ENCODE results near the gene DNAAF1. TPM values are rescaled to one million over a fixed set of nuclear protein-coding genes. Genes with fewer than 3 reads are reported as not detected.

Gene DNAAF1
- total RNA-seq, 2 experiments from 2014 or later = not detected

DNA sequence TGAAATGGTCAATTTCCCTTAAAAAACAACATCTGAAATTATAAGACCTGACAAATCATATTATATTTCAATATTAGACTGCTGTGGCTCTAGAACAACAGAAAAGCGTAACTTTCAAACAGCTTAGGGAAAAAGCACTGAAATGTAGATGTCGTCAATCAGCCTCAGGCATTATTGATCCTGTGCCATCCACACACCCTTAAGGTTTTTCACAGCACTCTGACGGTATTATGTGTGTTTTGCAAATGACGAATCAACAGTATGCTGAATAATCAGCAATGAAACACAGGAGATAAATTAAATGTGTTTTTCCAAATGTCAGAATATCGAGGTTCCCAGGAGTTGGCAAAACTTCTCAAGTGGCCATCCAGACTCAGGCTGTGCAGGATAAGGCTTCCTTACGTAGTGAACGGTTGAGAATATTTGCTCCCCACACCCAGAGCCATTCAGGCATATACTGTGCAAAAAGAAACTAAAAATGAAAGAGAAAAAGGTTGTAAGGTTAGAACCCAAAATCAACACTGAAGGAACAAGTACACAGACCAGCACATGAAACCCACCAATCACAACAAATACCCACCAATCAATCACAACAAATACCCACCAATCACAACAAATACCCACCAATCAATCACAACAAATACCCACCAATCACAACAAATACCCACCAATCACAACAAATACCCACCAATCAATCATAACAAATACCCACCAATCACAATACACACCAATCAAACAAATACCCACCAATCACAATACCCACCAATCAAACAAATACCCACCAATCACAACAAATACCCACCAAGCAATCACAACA is 20.6 kb upstream of the DNAAF1 start:
- CTCF ChIA-PET = interaction anchor here (1.3 kb wide), 1 partner anchor 62 kb away, joined by 3 read pairs; the partner anchor contains the start of gene TAF1C
- no peaks in the 10 kb centered on the region for H3K27me3 Mint-ChIP-seq
- H3K9me3 Mint-ChIP-seq = no peaks in the 10 kb centered on the region
- no peak overlapping the region for H3K27ac Mint-ChIP-seq
- peaks cover 11% of the 10 kb centered on the region for H3K36me3 Mint-ChIP-seq
- no peak overlapping the region for H3K4me3 Mint-ChIP-seq
- POLR2A ChIA-PET = no interaction called here
- intact Hi-C loops (cut with micrococcal nuclease) = no loop called here
- no peak for DNase-seq
- H3K4me1 Mint-ChIP-seq (ENCODE audit: low read depth) = no peaks in the 10 kb centered on the region

DNA sequence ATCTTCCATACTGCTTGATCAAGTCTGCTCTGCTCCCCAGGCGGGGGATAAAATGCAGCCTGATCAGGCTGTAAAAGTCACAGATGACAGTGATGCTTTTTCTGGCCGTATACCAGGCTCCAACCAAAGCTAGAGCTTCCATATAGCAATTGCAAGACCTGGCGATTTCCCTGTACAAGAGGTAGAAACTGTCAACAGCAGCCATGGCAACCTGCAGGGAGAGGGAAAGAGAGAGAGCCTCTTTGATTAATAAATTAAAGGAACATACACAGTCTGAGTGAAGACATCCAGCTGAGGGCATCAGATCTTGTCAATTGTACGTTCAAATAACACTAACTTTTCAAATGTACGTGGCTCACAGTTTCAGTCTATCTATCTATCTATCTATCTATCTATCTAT is 14.0 kb upstream of the DNAAF1 start:
- Mint-ChIP-seq H3K27ac (no peak overlapping the region), H3K27me3 (no peaks in the 10 kb centered on the region), H3K36me3 (peaks cover 16% of the 10 kb centered on the region), H3K9me3 (no peaks in the 10 kb centered on the region), H3K4me1 (ENCODE audit: low read depth) (peaks cover 4% of the 10 kb centered on the region), H3K4me3 (no peak overlapping the region)
- ChIA-PET CTCF (interaction anchor here (0.8 kb wide), 1 partner anchor 15 kb away, joined by 3 read pairs; the partner anchor contains the start of gene MBTPS1), POLR2A (no interaction called here)
- no peak for DNase-seq
- intact Hi-C loops (cut with micrococcal nuclease) = no loop called here

DNA sequence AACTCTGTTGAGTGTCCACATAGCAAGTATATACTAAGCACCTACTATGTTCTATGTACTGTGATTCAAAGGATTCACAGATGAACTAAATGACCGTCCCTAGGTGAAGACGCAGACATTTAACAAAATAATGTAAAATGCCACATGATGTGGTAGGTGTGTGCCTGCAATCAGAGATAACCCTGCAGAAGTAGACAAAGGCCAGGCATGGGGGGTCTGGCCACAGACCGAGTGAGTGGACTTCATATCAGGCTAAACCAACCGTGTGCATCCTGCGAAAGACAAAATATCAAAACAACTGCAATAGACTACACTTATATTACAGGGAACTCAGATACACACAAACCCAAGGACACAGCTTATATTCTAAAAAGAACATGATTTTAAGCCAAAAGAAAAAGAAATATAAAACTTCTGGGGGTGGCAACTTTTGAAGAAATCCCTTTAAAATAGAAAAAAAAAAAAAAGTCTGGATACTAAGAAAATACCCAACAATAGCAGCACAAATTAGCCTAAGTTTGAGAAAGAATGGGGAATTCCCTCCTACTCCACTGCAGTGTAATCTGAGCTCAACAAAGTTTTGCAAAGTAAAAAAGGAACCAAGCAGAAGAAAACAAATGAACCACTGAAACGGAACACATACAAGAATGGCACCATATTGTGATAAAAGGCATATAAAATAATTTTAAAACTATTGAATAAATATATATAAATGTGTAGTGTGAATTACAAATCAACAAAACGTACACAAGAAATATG is 12.4 kb upstream of the DNAAF1 start:
- Mint-ChIP-seq H3K36me3 (peaks cover 14% of the 10 kb centered on the region), H3K4me3 (no peak overlapping the region), H3K27ac (no peak overlapping the region), H3K27me3 (no peaks in the 10 kb centered on the region), H3K9me3 (no peaks in the 10 kb centered on the region), H3K4me1 (ENCODE audit: low read depth) (peaks cover 15% of the 10 kb centered on the region)
- ChIA-PET POLR2A (interaction anchor here (0.8 kb wide), 1 partner anchor 32 kb away, joined by 4 read pairs; no protein-coding TSS in a partner anchor), CTCF (no interaction called here)
- intact Hi-C loops (cut with micrococcal nuclease) = no loop called here
- no peak for DNase-seq

DNA sequence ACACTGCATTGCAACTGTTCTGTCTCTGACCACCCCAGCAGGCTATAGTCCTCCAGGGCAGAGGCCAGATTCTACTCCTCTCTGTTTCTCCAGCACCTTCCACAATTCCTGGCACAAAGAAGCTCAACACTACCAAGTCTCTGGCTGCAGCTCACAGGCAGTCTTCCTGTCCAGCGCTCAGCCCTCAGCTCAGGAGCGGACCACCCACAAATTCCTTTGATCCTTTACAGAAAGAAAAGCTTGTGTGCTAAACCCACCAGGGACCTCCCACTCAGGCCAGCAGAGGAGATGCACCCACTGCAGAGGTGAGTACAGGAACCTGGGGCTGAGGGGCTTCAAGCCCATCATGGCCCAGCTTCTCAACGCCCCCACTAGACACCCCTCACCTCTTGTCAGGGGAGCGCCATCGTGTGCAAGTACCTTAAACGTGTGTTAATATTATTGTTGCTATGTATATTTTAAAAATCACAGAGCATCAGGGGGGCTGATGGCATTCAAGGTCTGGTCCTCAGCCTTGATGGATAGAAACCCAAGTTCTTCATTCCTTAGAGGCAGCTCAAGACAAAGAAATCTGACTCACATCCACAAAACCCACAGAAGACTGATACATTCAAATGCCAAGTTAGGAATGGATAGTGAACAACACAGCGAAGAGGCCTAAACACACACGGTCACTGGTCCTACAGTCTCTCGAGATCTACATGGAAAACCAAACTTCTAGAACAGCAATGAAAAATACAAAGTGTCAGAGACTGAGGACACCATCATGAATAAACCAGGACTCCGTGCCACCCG is 8.6 kb upstream of the DNAAF1 start:
- intact Hi-C loops (cut with micrococcal nuclease) = loop anchor here (5.0 kb wide), 1 partner anchor 39 kb away; no protein-coding TSS in a partner anchor
- ChIA-PET POLR2A (no interaction called here), CTCF (interaction anchor here (1.6 to 2.5 kb wide), 3 partner anchors 8 to 51 kb away, joined by 4 to 6 read pairs (median 5); partner anchors contain the start of genes DNAAF1, HSDL1 and MBTPS1)
- no peak for DNase-seq
- no peak overlapping the region for H3K27ac Mint-ChIP-seq
- H3K4me3 Mint-ChIP-seq = no peak overlapping the region
- H3K36me3 Mint-ChIP-seq = no peaks in the 10 kb centered on the region
- H3K27me3 Mint-ChIP-seq = no peaks in the 10 kb centered on the region
- no peaks in the 10 kb centered on the region for H3K9me3 Mint-ChIP-seq
- peaks cover 36% of the 10 kb centered on the region for H3K4me1 Mint-ChIP-seq (ENCODE audit: low read depth)

DNA sequence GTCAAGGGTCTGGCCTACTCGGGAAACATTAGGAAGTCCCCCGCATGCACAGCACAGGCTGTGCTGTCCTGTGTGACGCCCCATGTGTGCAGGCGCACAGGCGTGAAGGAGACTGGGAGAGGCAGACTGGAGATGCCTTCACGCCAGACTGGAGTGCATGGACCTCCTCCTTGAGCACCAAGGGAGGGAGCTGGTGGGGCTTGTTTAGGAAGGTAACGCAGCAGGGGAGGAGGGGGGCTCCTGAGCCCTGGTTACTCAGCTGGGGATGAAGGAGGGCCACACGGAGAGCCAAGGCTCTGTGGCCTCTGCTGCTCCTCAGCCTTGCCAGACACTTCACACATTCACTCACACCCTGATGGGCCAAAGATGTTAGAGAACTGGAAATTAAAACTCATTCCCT is 7.8 kb upstream of the DNAAF1 start:
- Mint-ChIP-seq H3K27ac (no peak overlapping the region), H3K27me3 (no peaks in the 10 kb centered on the region), H3K9me3 (no peaks in the 10 kb centered on the region), H3K4me3 (no peak overlapping the region), H3K4me1 (ENCODE audit: low read depth) (peaks cover 36% of the 10 kb centered on the region), H3K36me3 (no peaks in the 10 kb centered on the region)
- CTCF ChIA-PET = interaction anchor here (1.6 to 2.1 kb wide), 2 partner anchors 21 to 50 kb away, joined by 4 to 5 read pairs; partner anchors contain the start of gene MBTPS1
- POLR2A ChIA-PET = no interaction called here
- intact Hi-C loops (cut with micrococcal nuclease) = loop anchor here (5.0 kb wide), 1 partner anchor 40 kb away; no protein-coding TSS in a partner anchor
- no peak for DNase-seq

DNA sequence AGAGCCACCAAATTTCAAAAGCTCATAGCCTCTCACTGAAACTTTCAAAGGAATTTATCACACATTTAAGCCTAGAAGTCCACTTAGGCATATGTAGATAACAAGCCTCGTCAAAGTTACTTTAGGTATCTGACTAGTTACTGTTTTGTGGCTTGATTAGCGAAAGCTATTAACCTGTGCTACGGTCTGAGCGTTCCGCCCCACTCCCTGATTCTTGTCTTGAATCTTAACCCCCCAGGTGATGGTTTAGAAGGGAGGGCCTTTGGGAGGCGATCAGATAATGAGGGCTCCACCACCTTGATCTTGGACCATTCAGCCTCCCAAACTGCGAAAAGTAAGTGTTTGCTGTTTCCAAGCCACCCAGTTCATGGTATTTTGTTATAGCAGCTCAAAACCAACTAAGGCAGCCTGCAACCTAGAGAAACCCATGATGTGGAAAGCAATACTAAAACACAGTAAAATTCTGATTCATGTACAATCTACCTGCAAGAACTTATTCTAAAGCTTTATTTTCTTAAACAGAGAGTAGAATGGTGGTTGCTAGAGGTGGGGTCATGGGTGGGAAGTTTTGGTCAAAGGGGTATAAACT is 7.2 kb upstream of the DNAAF1 start:
- POLR2A ChIA-PET = no interaction called here
- Mint-ChIP-seq H3K4me1 (ENCODE audit: low read depth) (peaks cover 34% of the 10 kb centered on the region), H3K27me3 (no peaks in the 10 kb centered on the region), H3K4me3 (no peak overlapping the region), H3K27ac (no peak overlapping the region), H3K9me3 (no peaks in the 10 kb centered on the region), H3K36me3 (no peaks in the 10 kb centered on the region)
- intact Hi-C loops (cut with micrococcal nuclease) = loop anchor here (5.0 kb wide), 1 partner anchor 41 kb away; no protein-coding TSS in a partner anchor
- CTCF ChIA-PET = interaction anchor here (0.7 to 2.1 kb wide), 6 partner anchors 9 to 53 kb away, joined by 3 to 5 read pairs (median 3); partner anchors contain the start of gene MBTPS1
- no peak for DNase-seq

DNA sequence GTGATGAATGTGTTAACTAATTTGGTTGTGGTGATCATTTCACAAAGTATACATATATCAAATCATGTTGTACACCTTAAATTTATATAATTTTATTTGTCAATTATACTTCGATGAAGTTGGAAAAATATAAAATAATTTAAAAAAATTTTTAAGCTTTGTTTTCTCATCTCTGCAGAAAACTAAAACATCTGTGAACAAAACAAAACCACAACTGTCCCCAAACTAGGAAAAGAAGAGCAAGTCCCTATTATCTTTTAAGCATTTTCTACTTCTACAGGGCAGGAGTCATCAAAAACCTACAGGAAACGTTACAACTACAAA is 6.6 kb upstream of the DNAAF1 start:
- Mint-ChIP-seq H3K4me3 (no peak overlapping the region), H3K4me1 (ENCODE audit: low read depth) (peaks cover 39% of the 10 kb centered on the region), H3K9me3 (no peaks in the 10 kb centered on the region), H3K27ac (peak overlapping the region; percentile 3), H3K27me3 (no peaks in the 10 kb centered on the region), H3K36me3 (no peaks in the 10 kb centered on the region)
- no peak for DNase-seq
- POLR2A ChIA-PET = no interaction called here
- CTCF ChIA-PET = interaction anchor here (0.7 to 2.1 kb wide), 5 partner anchors 8 to 54 kb away, joined by 3 to 4 read pairs (median 3); no protein-coding TSS in a partner anchor
- intact Hi-C loops (cut with micrococcal nuclease) = loop anchor here (5.0 kb wide), 1 partner anchor 41 kb away; no protein-coding TSS in a partner anchor

DNA sequence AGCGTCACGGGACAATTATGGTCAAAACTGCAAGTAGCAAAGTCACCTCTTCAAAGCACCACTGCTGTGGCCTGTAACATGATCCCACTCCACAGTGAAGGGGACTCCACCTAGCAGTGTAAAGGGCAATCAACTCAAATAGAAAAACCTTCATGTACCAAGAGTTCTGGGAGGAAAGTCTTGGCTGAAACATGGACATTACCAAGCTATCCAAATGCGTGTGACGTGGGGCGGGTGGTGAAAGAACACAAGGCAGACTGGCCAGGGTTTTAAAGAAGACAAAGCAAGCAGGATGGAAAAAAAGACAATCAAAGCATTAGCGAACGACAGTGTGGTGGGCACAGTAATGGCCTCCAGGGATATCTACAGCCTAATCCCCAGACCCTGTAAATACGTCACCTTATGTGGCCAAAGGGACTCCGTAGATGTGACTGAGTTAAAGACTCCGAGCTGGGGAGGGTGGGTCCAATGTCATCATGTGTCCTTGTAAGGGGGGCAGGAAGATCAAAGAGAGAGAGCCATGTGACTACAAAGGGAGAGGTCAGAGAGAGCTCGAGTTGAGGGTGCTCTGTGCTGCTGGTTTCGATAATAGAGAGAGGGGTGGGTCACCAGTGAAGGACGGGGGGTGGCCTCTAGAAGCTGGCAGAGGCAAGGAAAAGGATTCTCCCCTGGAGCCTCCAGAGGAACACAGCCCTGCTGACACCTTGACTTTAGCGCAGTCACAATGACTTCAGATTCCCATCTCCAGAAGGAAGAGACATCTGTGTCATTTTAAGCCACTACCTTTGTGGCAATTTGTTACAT is 6.1 kb upstream of the DNAAF1 start:
- peak overlapping the region; percentile 3 for H3K27ac Mint-ChIP-seq
- H3K4me3 Mint-ChIP-seq = peak overlapping the region; percentile 7
- intact Hi-C loops (cut with micrococcal nuclease) = loop anchor here (5.0 kb wide), 1 partner anchor 42 kb away; no protein-coding TSS in a partner anchor
- peak; percentile 63 for DNase-seq
- no peaks in the 10 kb centered on the region for H3K27me3 Mint-ChIP-seq
- no peaks in the 10 kb centered on the region for H3K36me3 Mint-ChIP-seq
- ChIA-PET POLR2A (interaction anchor here (0.9 to 1.0 kb wide), 2 partner anchors 12 to 28 kb away, joined by 3 read pairs; no protein-coding TSS in a partner anchor), CTCF (interaction anchor here (1.0 to 2.1 kb wide), 5 partner anchors 38 to 54 kb away, joined by 3 to 5 read pairs (median 3); partner anchors contain the start of gene TAF1C)
- no peaks in the 10 kb centered on the region for H3K9me3 Mint-ChIP-seq
- peaks cover 41% of the 10 kb centered on the region for H3K4me1 Mint-ChIP-seq (ENCODE audit: low read depth)

DNA sequence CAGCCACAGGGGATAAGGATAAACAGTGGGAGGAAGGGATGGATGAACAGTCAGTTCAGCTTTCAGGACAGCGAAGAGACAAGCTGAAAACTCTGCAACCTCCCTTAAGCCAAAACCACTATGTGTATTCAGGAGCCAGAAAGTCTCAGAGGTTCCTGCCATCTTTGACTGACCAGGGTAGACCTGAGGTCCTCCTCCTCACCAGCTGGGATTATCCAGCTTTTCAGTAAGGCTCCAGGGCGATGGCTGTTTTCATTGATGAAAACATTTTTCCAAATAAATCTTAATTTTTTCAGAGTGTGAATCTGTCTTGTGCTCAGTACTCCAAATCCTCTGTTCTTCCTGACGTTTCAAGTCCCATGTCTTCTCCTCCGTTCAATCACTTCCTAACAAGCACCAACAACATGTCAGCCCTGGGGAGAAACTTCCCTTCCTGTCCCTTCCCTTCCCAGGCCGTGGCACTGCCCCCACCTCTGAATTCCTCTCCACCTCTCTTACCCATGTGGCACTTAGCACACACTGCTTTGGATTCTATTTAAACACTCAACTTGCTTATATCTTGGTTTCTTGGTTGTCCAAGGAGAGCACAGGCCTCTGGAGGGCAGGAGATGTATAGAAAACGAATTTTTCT is 5.4 kb upstream of the DNAAF1 start:
- Mint-ChIP-seq H3K36me3 (no peaks in the 10 kb centered on the region), H3K9me3 (no peaks in the 10 kb centered on the region), H3K4me1 (ENCODE audit: low read depth) (peaks cover 43% of the 10 kb centered on the region), H3K27ac (no peak overlapping the region), H3K27me3 (no peaks in the 10 kb centered on the region), H3K4me3 (no peak overlapping the region)
- intact Hi-C loops (cut with micrococcal nuclease) = loop anchor here (2.0 to 5.0 kb wide), 2 partner anchors 42 to 55 kb away; no protein-coding TSS in a partner anchor
- ChIA-PET POLR2A (interaction anchor here (0.9 to 1.0 kb wide), 2 partner anchors 12 to 27 kb away, joined by 3 read pairs; no protein-coding TSS in a partner anchor), CTCF (interaction anchor here (1.0 to 1.6 kb wide), 2 partner anchors 47 to 51 kb away, joined by 3 to 5 read pairs; partner anchors contain the start of gene TAF1C)
- no peak for DNase-seq

DNA sequence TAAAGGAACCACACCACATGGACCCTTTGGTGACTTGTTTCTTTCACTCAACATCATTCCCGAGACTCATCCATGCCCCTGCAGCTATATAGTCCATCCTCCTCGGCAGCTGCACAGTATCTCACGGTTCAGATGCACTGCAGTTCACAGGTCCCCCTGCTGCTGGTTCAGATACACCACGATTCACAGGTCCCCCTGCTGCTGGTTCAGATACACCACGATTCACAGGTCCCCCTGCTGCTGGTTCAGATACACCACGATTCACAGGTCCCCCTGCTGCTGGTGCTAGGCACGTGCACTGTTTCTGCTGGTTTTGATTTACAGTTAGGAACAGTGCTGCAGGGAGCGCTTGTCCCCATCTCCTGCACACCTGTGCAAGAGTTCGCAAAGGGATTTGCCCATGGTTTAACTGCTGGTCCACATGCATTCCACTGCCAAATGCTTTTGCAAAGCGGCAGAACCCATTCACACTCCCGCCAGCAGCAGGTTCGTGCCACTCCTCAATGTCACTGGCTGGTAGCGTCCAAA is 3.9 kb upstream of the DNAAF1 start:
- POLR2A ChIA-PET = no interaction called here
- H3K4me3 Mint-ChIP-seq = no peak overlapping the region

More for the DNA sequence above, 3.9 kb upstream of the DNAAF1 start:
- H3K27ac Mint-ChIP-seq = no peak overlapping the region
- intact Hi-C loops (cut with micrococcal nuclease) = loop anchor here (2.0 kb wide), 1 partner anchor 56 kb away; no protein-coding TSS in a partner anchor
- peaks cover 43% of the 10 kb centered on the region for H3K4me1 Mint-ChIP-seq (ENCODE audit: low read depth)
- no peak for DNase-seq
- CTCF ChIA-PET = interaction anchor here (1.4 to 1.5 kb wide), 2 partner anchors 24 to 57 kb away, joined by 3 read pairs; partner anchors contain the start of gene MBTPS1
- no peaks in the 10 kb centered on the region for H3K9me3 Mint-ChIP-seq
- H3K27me3 Mint-ChIP-seq = no peaks in the 10 kb centered on the region
- no peaks in the 10 kb centered on the region for H3K36me3 Mint-ChIP-seq

All from activated CD4-positive, alpha-beta memory T cell treated with anti-CD3 and anti-CD28 coated beads for 36 hours (primary cell).